CD14-positive monocyte (primary cell): Measurements from ENCODE around the gene PRF1. TPM values are rescaled to one million over a fixed set of nuclear protein-coding genes. Genes with fewer than 3 reads are reported as not detected.

Experiments used
- DNase-seq, 3 donors: peaks; one replicate each; pipeline ENCODE4 v3.0.0-alpha.2; 2011 to 2022
- H2AFZ ChIP-seq: 2 replicates; pipeline ENCODE4 v1.6.0; 2012; ENCODE audit warnings: mild to moderate bottlenecking, low read depth, low read length, inconsistent platforms; ENCODE audit not compliant: insufficient read depth, poor library complexity, severe bottlenecking
- H3K27ac ChIP-seq, 2 donors: 1 replicate in 1 of 2; 2 replicates in 1 of 2; pipeline ENCODE4 v1.5.1; 2012 to 2013; ENCODE audit warnings: low read length in 2 of 2, control low read depth in 1 of 2, inconsistent platforms in 1 of 2, low read depth in 1 of 2, mild to moderate bottlenecking in 1 of 2
- H3K27me3 ChIP-seq, 2 donors: one replicate each; pipeline versions ENCODE4 v1.6.0 to v1.6.1; 2011 to 2013; ENCODE audit warnings: low read length in 2 of 2; ENCODE audit not compliant: control insufficient read depth in 2 of 2, insufficient read depth in 2 of 2
- H3K36me3 ChIP-seq, 2 donors: replicated peaks in 1 of 2; 1 replicate in 1 of 2; 2 replicates in 1 of 2; pipeline versions ENCODE4 v1.5.1 to v1.6.1; 2012 to 2013; ENCODE audit warnings: low read length in 2 of 2, control low read depth in 1 of 2, inconsistent platforms in 1 of 2, mild to moderate bottlenecking in 1 of 2; ENCODE audit not compliant: insufficient read depth in 2 of 2, control insufficient read depth in 1 of 2
- H3K4me1 ChIP-seq, 2 donors: 1 replicate in 1 of 2; 2 replicates in 1 of 2; pipeline versions ENCODE4 v1.5.1 to v1.6.1; 2012 to 2013; ENCODE audit warnings: low read length in 2 of 2, control low read depth in 1 of 2, inconsistent platforms in 1 of 2, mild to moderate bottlenecking in 1 of 2, moderate library complexity in 1 of 2; ENCODE audit not compliant: insufficient read depth in 2 of 2, control insufficient read depth in 1 of 2
- H3K4me2 ChIP-seq: replicated peaks from 2 replicates; pipeline ENCODE3; 2012; ENCODE audit warnings: low read length, moderate library complexity, mild to moderate bottlenecking; ENCODE audit not compliant: poor library complexity, severe bottlenecking; ENCODE audit errors: extremely low read depth
- H3K4me3 ChIP-seq, 3 experiments: fragments of 200-600 bp in 1 of 3; sonication (generic) in 1 of 3; replicated peaks in 1 of 3; 1 replicate in 2 of 3; 2 replicates in 1 of 3; pipeline ENCODE4 v1.5.1; 2011 to 2013; ENCODE audit warnings: low read length in 3 of 3, mild to moderate bottlenecking in 3 of 3, control low read depth in 2 of 3, low read depth in 2 of 3, inconsistent platforms in 1 of 3, moderate library complexity in 1 of 3
- H3K79me2 ChIP-seq: 2 replicates; pipeline ENCODE4 v1.6.0; 2012; ENCODE audit warnings: mild to moderate bottlenecking, control low read depth, inconsistent platforms, low read length, moderate library complexity; ENCODE audit not compliant: insufficient read depth
- H3K9ac ChIP-seq: 2 replicates; pipeline ENCODE4 v1.6.0; 2017; ENCODE audit warnings: low read length, mild to moderate bottlenecking; ENCODE audit not compliant: insufficient read depth, poor library complexity, severe bottlenecking
- H3K9me3 ChIP-seq, 2 donors: replicated peaks in 1 of 2; 1 replicate in 1 of 2; 2 replicates in 1 of 2; pipeline versions ENCODE4 v1.5.1 to v1.6.1; 2012 to 2013; ENCODE audit warnings: low read length in 2 of 2, control low read depth in 1 of 2; ENCODE audit not compliant: control insufficient read depth in 1 of 2, insufficient read depth in 1 of 2
- H4K20me1 ChIP-seq: 2 replicates; pipeline ENCODE4 v1.6.0; 2012; ENCODE audit warnings: mild to moderate bottlenecking, low read length, control low read depth, moderate library complexity; ENCODE audit not compliant: insufficient read depth
- H3K27ac Mint-ChIP-seq, 7 donors: one replicate each; pipeline ENCODE4 v1.8.0; 2020; ENCODE audit warnings: mild to moderate bottlenecking in 7 of 7, mixed read lengths in 7 of 7, moderate library complexity in 6 of 7, inconsistent platforms in 2 of 7
- H3K27me3 Mint-ChIP-seq, 3 donors: one replicate each; pipeline ENCODE4 v1.8.0; 2021 to 2022; ENCODE audit warnings: low read depth in 3 of 3, mild to moderate bottlenecking in 3 of 3, mixed read lengths in 3 of 3, moderate library complexity in 3 of 3, inconsistent platforms in 1 of 3
- H3K36me3 Mint-ChIP-seq, 2 donors: one replicate each; pipeline ENCODE4 v1.8.0; 2020; ENCODE audit warnings: mixed read lengths in 2 of 2, inconsistent platforms in 1 of 2, mild to moderate bottlenecking in 1 of 2
- H3K4me1 Mint-ChIP-seq: one replicate; pipeline ENCODE4 v1.8.0; 2020; ENCODE audit warnings: mild to moderate bottlenecking, mixed read lengths
- H3K4me3 Mint-ChIP-seq, 2 donors: one replicate each; pipeline ENCODE4 v1.8.0; 2020; ENCODE audit warnings: mild to moderate bottlenecking in 2 of 2, mixed read lengths in 2 of 2, moderate library complexity in 1 of 2
- H3K9me3 Mint-ChIP-seq, 7 donors: one replicate each; pipeline ENCODE4 v1.8.0; 2020 to 2022; ENCODE audit warnings: mixed read lengths in 7 of 7, mild to moderate bottlenecking in 6 of 7, moderate library complexity in 6 of 7, inconsistent platforms in 2 of 7
- WGBS: methylation state at CpG from one replicate; pipeline ENCODE4 v1.1.5; 2013; ENCODE audit warnings: missing lambda C conversion rate; ENCODE audit not compliant: insufficient coverage; 5-methylcytosine and 5-hydroxymethylcytosine counted together
- intact Hi-C, 2 donors: fragments of 100-400 bp; cut with micrococcal nuclease; formaldehyde crosslinking; loops; one replicate each; pipeline versions ENCODE4 v1.15.0 to v1.15.1; 2023
- polyA plus RNA-seq, 3 donors: library from polyadenylated mRNA; depleted of rRNA in 1 of 3; unstranded in 2 of 3; stranded (reverse) in 1 of 3; fragments of 300-500 nt in 2 of 3; fragments of >200 nt in 1 of 3; fragmentation: Illumina TruSeq in 2 of 3; gene quantifications; 1 replicate in 2 of 3; 2 replicates in 1 of 3; pipeline ENCODE4 v1.2.3, GENCODE V29; 2012 to 2021
- TF ChIP-seq, protein P1 (sequence below): fragments of 200-600 bp; IDR thresholded peaks from one replicate; pipeline ENCODE4 v1.8.0; 2022; ENCODE audit warnings: antibody characterized with exemption, mild to moderate bottlenecking

PRF1 gene
- polyA plus RNA-seq, 3 donors: 0.09 to 2.7 (median 2.4) TPM

- H4K20me1 ChIP-seq: no peaks in the 10 kb centered on the region
- Mint-ChIP-seq H3K4me1 (peaks cover 14% of the 10 kb centered on the region), H3K9me3 (peaks cover 5 to 27% (median 19%) of the 10 kb centered on the region in 7 donors), H3K27ac (no peak overlapping the region), H3K36me3 (peaks cover 0 to 4% of the 10 kb centered on the region in 2 donors), H3K4me3 (no peak overlapping the region), H3K27me3 (peaks cover 0 to 2% (median 1%) of the 10 kb centered on the region in 3 donors)
- H3K79me2 ChIP-seq: no peaks in the 10 kb centered on the region
- no peak overlapping the region for H3K4me2 ChIP-seq
- TF ChIP-seq, protein P1, sequence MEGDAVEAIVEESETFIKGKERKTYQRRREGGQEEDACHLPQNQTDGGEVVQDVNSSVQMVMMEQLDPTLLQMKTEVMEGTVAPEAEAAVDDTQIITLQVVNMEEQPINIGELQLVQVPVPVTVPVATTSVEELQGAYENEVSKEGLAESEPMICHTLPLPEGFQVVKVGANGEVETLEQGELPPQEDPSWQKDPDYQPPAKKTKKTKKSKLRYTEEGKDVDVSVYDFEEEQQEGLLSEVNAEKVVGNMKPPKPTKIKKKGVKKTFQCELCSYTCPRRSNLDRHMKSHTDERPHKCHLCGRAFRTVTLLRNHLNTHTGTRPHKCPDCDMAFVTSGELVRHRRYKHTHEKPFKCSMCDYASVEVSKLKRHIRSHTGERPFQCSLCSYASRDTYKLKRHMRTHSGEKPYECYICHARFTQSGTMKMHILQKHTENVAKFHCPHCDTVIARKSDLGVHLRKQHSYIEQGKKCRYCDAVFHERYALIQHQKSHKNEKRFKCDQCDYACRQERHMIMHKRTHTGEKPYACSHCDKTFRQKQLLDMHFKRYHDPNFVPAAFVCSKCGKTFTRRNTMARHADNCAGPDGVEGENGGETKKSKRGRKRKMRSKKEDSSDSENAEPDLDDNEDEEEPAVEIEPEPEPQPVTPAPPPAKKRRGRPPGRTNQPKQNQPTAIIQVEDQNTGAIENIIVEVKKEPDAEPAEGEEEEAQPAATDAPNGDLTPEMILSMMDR: no peak
- no peak overlapping the region for H3K4me3 ChIP-seq
- H3K9ac ChIP-seq: no peak overlapping the region
- H2AFZ ChIP-seq: no peak overlapping the region
- H3K9me3 ChIP-seq: peaks cover 9 to 17% of the 10 kb centered on the region in 2 donors
- H3K4me1 ChIP-seq: peaks cover 0 to 6% of the 10 kb centered on the region in 2 donors
- 100% methylated on average over 3 of the region's 7 CpGs for WGBS
- no peak overlapping the region for H3K27ac ChIP-seq
- H3K36me3 ChIP-seq: no peaks in the 10 kb centered on the region
- DNase-seq: no peak
- no peaks in the 10 kb centered on the region for H3K27me3 ChIP-seq
- intact Hi-C loops: no loop called here
These were observed 15.4 kb upstream of the PRF1 start for GRCh38 chr10:70617798-70618568.

GRCh38 chr10:70616761-70617160, 14.2 kb upstream of the PRF1 start:
- TF ChIP-seq, protein P1: no peak
- H3K4me1 ChIP-seq: peaks cover 0 to 6% of the 10 kb centered on the region in 2 donors
- intact Hi-C loops: no loop called here
- Mint-ChIP-seq H3K27me3 (peaks cover 0 to 1% (median 0%) of the 10 kb centered on the region in 3 donors), H3K27ac (peak overlapping the region in 1 of 7 donors; percentile 46), H3K9me3 (peaks cover 5 to 20% (median 14%) of the 10 kb centered on the region in 7 donors), H3K36me3 (peaks cover 0 to 4% of the 10 kb centered on the region in 2 donors), H3K4me1 (peaks cover 14% of the 10 kb centered on the region), H3K4me3 (no peak overlapping the region)
- no peak overlapping the region for H3K27ac ChIP-seq
- H3K9ac ChIP-seq: no peak overlapping the region
- no peak overlapping the region for H3K4me2 ChIP-seq
- H2AFZ ChIP-seq: no peak overlapping the region
- whole genome bisulfite sequencing: no CpG with 5 or more reads among the region's 4 CpGs
- no peaks in the 10 kb centered on the region for H3K27me3 ChIP-seq
- peaks cover 7 to 9% of the 10 kb centered on the region in 2 donors for H3K9me3 ChIP-seq
- no peaks in the 10 kb centered on the region for H4K20me1 ChIP-seq
- H3K4me3 ChIP-seq: no peak overlapping the region
- no peaks in the 10 kb centered on the region for H3K36me3 ChIP-seq
- H3K79me2 ChIP-seq: no peaks in the 10 kb centered on the region
- no peak for DNase-seq
